ENCODE data around the gene EPHA10. TPM values are rescaled to one million over a fixed set of nuclear protein-coding genes. Genes with fewer than 3 reads are reported as not detected.

The EPHA10 gene
- total and polyA plus RNA-seq, 12 donors: 0.04 to 0.15 (median 0.06) TPM; not detected in 6

- Histone ChIP-seq H3K4me3 (no peak overlapping the region), H3K27ac (no peak overlapping the region), H3K4me1 (peaks cover 0 to 10% (median 0%) of the 10 kb centered on the region in 9 donors), H3K9me3 (no peaks in the 10 kb centered on the region), H3K27me3 (peaks cover 0 to 58% (median 25%) of the 10 kb centered on the region in 7 donors), H3K36me3 (no peaks in the 10 kb centered on the region)
- TF ChIP-seq CTCF (IDR thresholded peaks at IDR 0.05): no peak
- intact Hi-C loops (cut with DNase I): no loop called here
- ATAC-seq (peak in 4 of 8 donors; percentile 18 to 38 (median 20)), DNase-seq (no peak)
- 40 to 50% methylated on average over 11 of the region's 11 CpGs for WGBS, 2 donors
These were observed 41.4 kb downstream of the EPHA10 start for GRCh38 chr1:37723390-37724078.

- intact Hi-C loops (cut with DNase I): no loop called here
- ATAC-seq (peak in 2 of 8 donors; percentile 8 to 19), DNase-seq (no peak)
- Histone ChIP-seq H3K4me1 (peaks cover 0 to 10% (median 0%) of the 10 kb centered on the region in 9 donors), H3K27ac (no peak overlapping the region), H3K4me3 (no peak overlapping the region), H3K9me3 (no peaks in the 10 kb centered on the region), H3K36me3 (no peaks in the 10 kb centered on the region), H3K27me3 (peaks cover 0 to 53% (median 20%) of the 10 kb centered on the region in 7 donors)
- WGBS, 2 donors: 88 to 91% methylated on average over 6 of the region's 6 CpGs
- no peak for TF ChIP-seq CTCF (IDR thresholded peaks at IDR 0.05)
These were observed 41.9 kb downstream of the EPHA10 start for GRCh38 chr1:37723072-37723389.

- no peaks in the 10 kb centered on the region for H3K9me3 ChIP-seq
- no peak overlapping the region for H3K4me3 ChIP-seq
- no peak for ATAC-seq
- no peak overlapping the region for H3K27ac ChIP-seq
- intact Hi-C loops (cut with DNase I): no loop called here
- 81 to 84% methylated on average over 14 of the region's 14 CpGs for WGBS, 2 donors
- peaks cover 0 to 47% (median 17%) of the 10 kb centered on the region in 7 donors for H3K27me3 ChIP-seq
- H3K36me3 ChIP-seq: no peaks in the 10 kb centered on the region
- no peak for DNase-seq
- no peak for TF ChIP-seq CTCF (IDR thresholded peaks at IDR 0.05)
- peaks cover 0 to 10% (median 0%) of the 10 kb centered on the region in 9 donors for H3K4me1 ChIP-seq
These were observed 42.5 kb downstream of the EPHA10 start for GRCh38 chr1:37722181-37723071.

GRCh38 chr1:37721565-37721964 lies 43.4 kb downstream of the EPHA10 start:
- no peaks in the 10 kb centered on the region for H3K9me3 ChIP-seq
- DNase-seq (no peak), ATAC-seq (no peak)
- intact Hi-C loops (cut with DNase I): no loop called here
- TF ChIP-seq CTCF (IDR thresholded peaks at IDR 0.05): no peak
- H3K27ac ChIP-seq: no peak overlapping the region
- 45 to 49% methylated on average over 19 of the region's 19 CpGs for WGBS, 2 donors
- H3K27me3 ChIP-seq: peaks cover 0 to 39% (median 14%) of the 10 kb centered on the region in 7 donors
- no peak overlapping the region for H3K4me3 ChIP-seq
- H3K4me1 ChIP-seq: peaks cover 0 to 10% (median 0%) of the 10 kb centered on the region in 9 donors
- H3K36me3 ChIP-seq: no peaks in the 10 kb centered on the region

Data from heart right ventricle (tissue), 16 donors.